ENCODE measurements around the gene SSBP3.

DNA sequence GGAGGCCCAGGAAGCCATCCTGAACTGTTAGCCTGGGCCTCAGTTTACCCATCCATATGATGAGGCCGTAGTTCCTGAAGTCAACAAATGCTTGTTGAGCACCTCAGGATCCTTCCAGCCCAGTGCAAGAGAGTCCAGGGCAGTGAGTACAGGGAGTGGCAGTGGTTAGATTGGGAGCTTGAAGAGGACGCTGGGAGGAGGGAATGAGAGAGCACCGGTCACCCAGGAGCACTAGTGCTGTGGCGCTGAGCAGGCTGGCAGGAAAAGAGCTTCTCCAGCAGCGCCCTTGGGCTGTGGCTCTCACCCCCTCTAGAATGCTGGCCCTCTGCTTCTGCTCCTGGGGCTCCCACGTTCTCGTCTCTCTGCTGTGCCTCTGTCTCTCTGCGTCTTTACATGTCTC lies 10.2 kb upstream of the SSBP3 start:
- TF ChIP-seq RORB (CRISPR knock-in tag; IDR thresholded peaks at IDR 0.05) (no peak), NR1H2 (CRISPR knock-in tag; IDR thresholded peaks at IDR 0.05) (no peak), NFE2L1 (CRISPR knock-in tag; IDR thresholded peaks at IDR 0.05) (no peak)
- TF ChIP-seq, protein P1, sequence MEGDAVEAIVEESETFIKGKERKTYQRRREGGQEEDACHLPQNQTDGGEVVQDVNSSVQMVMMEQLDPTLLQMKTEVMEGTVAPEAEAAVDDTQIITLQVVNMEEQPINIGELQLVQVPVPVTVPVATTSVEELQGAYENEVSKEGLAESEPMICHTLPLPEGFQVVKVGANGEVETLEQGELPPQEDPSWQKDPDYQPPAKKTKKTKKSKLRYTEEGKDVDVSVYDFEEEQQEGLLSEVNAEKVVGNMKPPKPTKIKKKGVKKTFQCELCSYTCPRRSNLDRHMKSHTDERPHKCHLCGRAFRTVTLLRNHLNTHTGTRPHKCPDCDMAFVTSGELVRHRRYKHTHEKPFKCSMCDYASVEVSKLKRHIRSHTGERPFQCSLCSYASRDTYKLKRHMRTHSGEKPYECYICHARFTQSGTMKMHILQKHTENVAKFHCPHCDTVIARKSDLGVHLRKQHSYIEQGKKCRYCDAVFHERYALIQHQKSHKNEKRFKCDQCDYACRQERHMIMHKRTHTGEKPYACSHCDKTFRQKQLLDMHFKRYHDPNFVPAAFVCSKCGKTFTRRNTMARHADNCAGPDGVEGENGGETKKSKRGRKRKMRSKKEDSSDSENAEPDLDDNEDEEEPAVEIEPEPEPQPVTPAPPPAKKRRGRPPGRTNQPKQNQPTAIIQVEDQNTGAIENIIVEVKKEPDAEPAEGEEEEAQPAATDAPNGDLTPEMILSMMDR (IDR thresholded peaks at IDR 0.05), result no peak
- TF ChIP-seq, protein P2, sequence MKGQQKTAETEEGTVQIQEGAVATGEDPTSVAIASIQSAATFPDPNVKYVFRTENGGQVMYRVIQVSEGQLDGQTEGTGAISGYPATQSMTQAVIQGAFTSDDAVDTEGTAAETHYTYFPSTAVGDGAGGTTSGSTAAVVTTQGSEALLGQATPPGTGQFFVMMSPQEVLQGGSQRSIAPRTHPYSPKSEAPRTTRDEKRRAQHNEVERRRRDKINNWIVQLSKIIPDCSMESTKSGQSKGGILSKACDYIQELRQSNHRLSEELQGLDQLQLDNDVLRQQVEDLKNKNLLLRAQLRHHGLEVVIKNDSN (CRISPR knock-in tag; IDR thresholded peaks at IDR 0.05), result no peak

All from WTC11 (cell line).